Measurements from ENCODE around the gene DTX1. TPM values are rescaled to one million over a fixed set of nuclear protein-coding genes. Genes with fewer than 3 reads are reported as not detected.
A peak's percentile ranks its signal among the peaks of the same experiment; 100 is the strongest.

Gene DTX1
- total RNA-seq, 8 experiments from 2014 or later: 0.87 to 21.9 (median 16.4) TPM

GRCh38 chr12:113066813-113067400 is 10.4 kb downstream of the DTX1 start:
- H3K27ac ChIP-seq: no peak overlapping the region
- no peak for ATAC-seq (replicated peaks in 6 of 8)
- in situ Hi-C loops (cut with MboI; ENCODE audit: low pct_unique_long_range_greater_than_20kb in 2 of 9, low sequenced_read_pairs in 9 of 9, unreplicated experiment in 9 of 9): loop anchor here in 3 of 9 experiments (25.0 kb wide), 1 partner anchor 95 kb away; no protein-coding TSS in a partner anchor
- H3K4me3 ChIP-seq: no peak overlapping the region
- peaks cover 31 to 32% of the 10 kb centered on the region in 2 donors for H3K4me1 ChIP-seq (replicated peaks in 1 of 2)
- WGBS, 10 experiments: 40 to 76% (median 70%) methylated on average over 1 to 6 of the region's 13 CpGs; no CpG with 5 or more reads in 7 of the 10 experiments

- no peak overlapping the region for H3K27ac ChIP-seq
- in situ Hi-C loops (cut with MboI; ENCODE audit: low pct_unique_long_range_greater_than_20kb in 2 of 9, low sequenced_read_pairs in 9 of 9, unreplicated experiment in 9 of 9): loop anchor here in 3 of 9 experiments (25.0 kb wide), 1 partner anchor 94 kb away; no protein-coding TSS in a partner anchor
- H3K4me3 ChIP-seq: no peak overlapping the region
- 8 to 100% (median 46%) methylated on average over 1 to 6 of the region's 10 CpGs; no CpG with 5 or more reads in 2 of the 10 experiments for WGBS, 10 experiments
- peak in 3 of 8 experiments; percentile 83 to 88 (median 85) for ATAC-seq (replicated peaks in 6 of 8)
- peaks cover 27 to 29% of the 10 kb centered on the region in 2 donors for H3K4me1 ChIP-seq (replicated peaks in 1 of 2)
Measured at GRCh38 chr12:113067987-113068935, 11.7 kb downstream of the DTX1 start.

GRCh38 chr12:113069149-113069548 is 12.6 kb downstream of the DTX1 start:
- Histone ChIP-seq H3K27ac (no peak overlapping the region), H3K4me1 (replicated peaks in 1 of 2) (peaks cover 29 to 30% of the 10 kb centered on the region in 2 donors), H3K4me3 (no peak overlapping the region)
- in situ Hi-C loops (cut with MboI; ENCODE audit: low pct_unique_long_range_greater_than_20kb in 2 of 9, low sequenced_read_pairs in 9 of 9, unreplicated experiment in 9 of 9): loop anchor here in 3 of 9 experiments (25.0 kb wide), 1 partner anchor 93 kb away; no protein-coding TSS in a partner anchor
- no CpG with 5 or more reads among the region's 5 CpGs for WGBS, 10 experiments
- no peak for ATAC-seq (replicated peaks in 6 of 8)

GRCh38 chr12:113069751-113070116 is 13.2 kb downstream of the DTX1 start:
- 28 to 97% (median 74%) methylated on average over 2 to 4 of the region's 6 CpGs; no CpG with 5 or more reads in 6 of the 10 experiments for WGBS, 10 experiments
- in situ Hi-C loops (cut with MboI; ENCODE audit: low pct_unique_long_range_greater_than_20kb in 2 of 9, low sequenced_read_pairs in 9 of 9, unreplicated experiment in 9 of 9): loop anchor here in 3 of 9 experiments (25.0 kb wide), 1 partner anchor 93 kb away; no protein-coding TSS in a partner anchor
- no peak for ATAC-seq (replicated peaks in 6 of 8)
- Histone ChIP-seq H3K4me1 (replicated peaks in 1 of 2) (peaks cover 26 to 29% of the 10 kb centered on the region in 2 donors), H3K4me3 (no peak overlapping the region), H3K27ac (no peak overlapping the region)

GRCh38 chr12:113070117-113070906 is 13.8 kb downstream of the DTX1 start:
- Histone ChIP-seq H3K4me3 (no peak overlapping the region), H3K27ac (no peak overlapping the region), H3K4me1 (replicated peaks in 1 of 2) (peaks cover 21 to 23% of the 10 kb centered on the region in 2 donors)
- in situ Hi-C loops (cut with MboI; ENCODE audit: low pct_unique_long_range_greater_than_20kb in 2 of 9, low sequenced_read_pairs in 9 of 9, unreplicated experiment in 9 of 9): loop anchor here in 3 of 9 experiments (25.0 kb wide), 1 partner anchor 92 kb away; no protein-coding TSS in a partner anchor
- ATAC-seq (replicated peaks in 6 of 8): peak in 1 of 8 experiments; percentile 8
- 20 to 100% (median 59%) methylated on average over 1 to 4 of the region's 15 CpGs; no CpG with 5 or more reads in 4 of the 10 experiments for WGBS, 10 experiments

GRCh38 chr12:113071135-113072112 is 14.9 kb downstream of the DTX1 start:
- peak overlapping the region; percentile 74 to 77 for H3K27ac ChIP-seq
- peak in 5 of 8 experiments; percentile 43 to 90 (median 83) for ATAC-seq (replicated peaks in 6 of 8)
- no peak overlapping the region for H3K4me3 ChIP-seq
- H3K4me1 ChIP-seq (replicated peaks in 1 of 2): peaks cover 18 to 19% of the 10 kb centered on the region in 2 donors
- 30 to 83% (median 63%) methylated on average over 1 to 12 of the region's 21 CpGs; no CpG with 5 or more reads in 2 of the 10 experiments for whole genome bisulfite sequencing, 10 experiments
- in situ Hi-C loops (cut with MboI; ENCODE audit: low pct_unique_long_range_greater_than_20kb in 2 of 9, low sequenced_read_pairs in 9 of 9, unreplicated experiment in 9 of 9): loop anchor here in 3 of 9 experiments (25.0 kb wide), 1 partner anchor 91 kb away; no protein-coding TSS in a partner anchor

- Histone ChIP-seq H3K4me3 (no peak overlapping the region), H3K27ac (peak overlapping the region; percentile 27 to 28), H3K4me1 (replicated peaks in 1 of 2) (peaks cover 18 to 19% of the 10 kb centered on the region in 2 donors)
- WGBS, 10 experiments: 67 to 100% (median 79%) methylated on average over 1 to 3 of the region's 3 CpGs; no CpG with 5 or more reads in 5 of the 10 experiments
- no peak for ATAC-seq (replicated peaks in 6 of 8)
- in situ Hi-C loops (cut with MboI; ENCODE audit: low pct_unique_long_range_greater_than_20kb in 2 of 9, low sequenced_read_pairs in 9 of 9, unreplicated experiment in 9 of 9): loop anchor here in 3 of 9 experiments (25.0 kb wide), 1 partner anchor 90 kb away; no protein-coding TSS in a partner anchor
Measured at GRCh38 chr12:113072136-113072535, 15.6 kb downstream of the DTX1 start.

GRCh38 chr12:113073586-113073985 is 17.1 kb downstream of the DTX1 start:
- WGBS, 10 experiments: 78 to 100% (median 80%) methylated on average over 1 to 3 of the region's 3 CpGs; no CpG with 5 or more reads in 7 of the 10 experiments
- H3K4me3 ChIP-seq: no peak overlapping the region
- in situ Hi-C loops (cut with MboI; ENCODE audit: low pct_unique_long_range_greater_than_20kb in 2 of 9, low sequenced_read_pairs in 9 of 9, unreplicated experiment in 9 of 9): loop anchor here in 3 of 9 experiments (25.0 kb wide), 1 partner anchor 89 kb away; no protein-coding TSS in a partner anchor
- H3K4me1 ChIP-seq (replicated peaks in 1 of 2): peaks cover 18 to 19% of the 10 kb centered on the region in 2 donors
- H3K27ac ChIP-seq: no peak overlapping the region
- no peak for ATAC-seq (replicated peaks in 6 of 8)

GRCh38 chr12:113075137-113075683 is 18.7 kb downstream of the DTX1 start:
- Histone ChIP-seq H3K4me1 (replicated peaks in 1 of 2) (peaks cover 18 to 19% of the 10 kb centered on the region in 2 donors), H3K27ac (no peak overlapping the region), H3K4me3 (no peak overlapping the region)
- in situ Hi-C loops (cut with MboI; ENCODE audit: low pct_unique_long_range_greater_than_20kb in 2 of 9, low sequenced_read_pairs in 9 of 9, unreplicated experiment in 9 of 9): no loop called here
- WGBS, 10 experiments: 0 to 100% (median 60%) methylated on average over 1 to 5 of the region's 6 CpGs; no CpG with 5 or more reads in 2 of the 10 experiments
- ATAC-seq (replicated peaks in 6 of 8): no peak

- H3K4me1 ChIP-seq (replicated peaks in 1 of 2): peaks cover 7% of the 10 kb centered on the region in 2 donors
- H3K27ac ChIP-seq: no peak overlapping the region
- no peak for ATAC-seq (replicated peaks in 6 of 8)
- in situ Hi-C loops (cut with MboI; ENCODE audit: low pct_unique_long_range_greater_than_20kb in 2 of 9, low sequenced_read_pairs in 9 of 9, unreplicated experiment in 9 of 9): no loop called here
- no peak overlapping the region for H3K4me3 ChIP-seq
- WGBS, 10 experiments: 5 to 35% (median 33%) methylated on average over 4 to 12 of the region's 70 CpGs; no CpG with 5 or more reads in 7 of the 10 experiments
Measured at GRCh38 chr12:113077057-113077858, 20.7 kb downstream of the DTX1 start.

All from motor neuron (in vitro differentiated cells).